Endothelial cell of umbilical vein (primary cell): Measurements from ENCODE around the gene HECTD1. TPM values are rescaled to one million over a fixed set of nuclear protein-coding genes. Genes with fewer than 3 reads are reported as not detected.

Source experiments
- BruUV-seq: library from RNA; stranded (reverse); fragments of 400-500 nt; replicated peaks from 2 replicates; lab custom pipeline; 2021; lab: Mats Ljungman, UMichigan
- CTCF ChIA-PET: fragments of 300-600, 350-600 bp; sonication (Branson Sonifier 250); formaldehyde crosslinking; loops from one replicate; lab custom pipeline; 2021; ENCODE audit warnings: antibody characterized with exemption, inconsistent platforms; lab: Charles Lee
- POLR2A ChIA-PET: fragments of 300-600, 350-600 bp; sonication (Branson Sonifier 250); formaldehyde crosslinking; loops from one replicate; lab custom pipeline; 2021; ENCODE audit warnings: antibody characterized with exemption, inconsistent platforms; lab: Charles Lee
- DNase-seq: peaks from one replicate; pipeline ENCODE4 v3.0.0-alpha.2; 2011; ENCODE audit warnings: low read depth, low spot score
- FAIRE-seq: peaks from 2 replicates; lab custom pipeline; 2011; peaks lifted over from hg19 to GRCh38; lab: Jason Lieb, UNC
- H2AFZ ChIP-seq: 2 replicates; pipeline ENCODE4 v1.6.0; 2012; ENCODE audit warnings: low read depth, low read length, control low read depth, inconsistent platforms
- H3K27ac ChIP-seq: 2 replicates; pipeline ENCODE4 v1.5.1; 2011; ENCODE audit warnings: low read depth, mild to moderate bottlenecking, control low read depth, low read length, moderate library complexity; ENCODE audit not compliant: insufficient read depth
- H3K27me3 ChIP-seq, 2 experiments: 2 replicates each; pipeline versions ENCODE4 v1.6.0 to v1.6.1; 2011; ENCODE audit warnings: low read length in 2 of 2, mixed read lengths in 1 of 2; ENCODE audit not compliant: control insufficient read depth in 2 of 2, insufficient read depth in 2 of 2
- H3K36me3 ChIP-seq, 2 experiments: 2 replicates in 1 of 2; 3 replicates in 1 of 2; pipeline ENCODE4 v1.5.1; 2011; ENCODE audit warnings: low read length in 2 of 2, mild to moderate bottlenecking in 1 of 2, moderate library complexity in 1 of 2; ENCODE audit not compliant: control insufficient read depth in 2 of 2, insufficient read depth in 2 of 2; ENCODE audit errors: extremely low read depth in 1 of 2
- H3K4me1 ChIP-seq: 3 replicates; pipeline ENCODE4 v1.5.1; 2011; ENCODE audit warnings: mild to moderate bottlenecking, low read length; ENCODE audit not compliant: control insufficient read depth, insufficient read depth; ENCODE audit errors: extremely low read depth
- H3K4me2 ChIP-seq: 2 replicates; pipeline ENCODE4 v1.6.1; 2011; ENCODE audit warnings: low read length, control low read depth, mixed read lengths; ENCODE audit not compliant: insufficient read depth
- H3K4me3 ChIP-seq, 3 experiments: fragments of 200-600 bp in 1 of 3; sonication (generic), shearing (Covaris generic) in 1 of 3; replicated peaks in 1 of 3; 2 replicates each; pipeline ENCODE4 v1.5.1; 2011 to 2016; ENCODE audit warnings: control low read depth in 3 of 3, low read length in 3 of 3, mild to moderate bottlenecking in 2 of 3, inconsistent platforms in 1 of 3, low read depth in 1 of 3, moderate library complexity in 1 of 3; ENCODE audit not compliant: insufficient read depth in 1 of 3
- H3K79me2 ChIP-seq: 2 replicates; pipeline ENCODE4 v1.6.0; 2012; ENCODE audit warnings: low read length, inconsistent platforms; ENCODE audit not compliant: control insufficient read depth, insufficient read depth
- H3K9ac ChIP-seq: replicated peaks from 2 replicates; pipeline ENCODE3; 2011; ENCODE audit warnings: low read length, control low read depth; ENCODE audit not compliant: insufficient read depth; ENCODE audit errors: extremely low read depth
- H3K9me1 ChIP-seq: replicated peaks from 3 replicates; pipeline ENCODE4 v1.6.0; 2011; ENCODE audit warnings: mild to moderate bottlenecking, low read length; ENCODE audit not compliant: control insufficient read depth, insufficient read depth; ENCODE audit errors: extremely low read depth
- H3K9me3 ChIP-seq: replicated peaks from 2 replicates; pipeline ENCODE4 v1.5.1; 2012; ENCODE audit warnings: low read length, inconsistent platforms; ENCODE audit not compliant: control insufficient read depth, insufficient read depth
- H4K20me1 ChIP-seq: replicated peaks from 2 replicates; pipeline ENCODE3; 2011; ENCODE audit warnings: mild to moderate bottlenecking, low read length; ENCODE audit not compliant: control insufficient read depth, insufficient read depth; ENCODE audit errors: extremely low read depth
- FOS ChIP-seq: IDR thresholded peaks from 2 replicates; pipeline ENCODE4 v1.6.1; 2011; ENCODE audit warnings: mild to moderate bottlenecking, low read length, moderate library complexity, borderline replicate concordance; ENCODE audit not compliant: insufficient read depth
- MAX ChIP-seq: IDR thresholded peaks from 2 replicates; pipeline ENCODE4 v1.6.1; 2011; ENCODE audit not compliant: insufficient read depth, insufficient read length
- POLR2A ChIP-seq: IDR thresholded peaks from 2 replicates; pipeline ENCODE4 v1.6.1; 2012; ENCODE audit warnings: low read depth, mild to moderate bottlenecking, control low read depth, low read length
- POLR2AphosphoS5 ChIP-seq: IDR thresholded peaks from 2 replicates; pipeline ENCODE4 v1.6.1; 2012; ENCODE audit warnings: low read depth, mild to moderate bottlenecking, control low read depth, low read length, moderate library complexity; ENCODE audit not compliant: insufficient read depth
- dilution Hi-C: fragments of 300-500 bp; cut with MboI; formaldehyde crosslinking; loops from one replicate; pipeline ENCODE4 v1.15.0; 2019; ENCODE audit warnings: low sequenced_read_pairs; ENCODE audit not compliant: extremely low pct_ligation_motif_present
- intact Hi-C: fragments of 100-400 bp; cut with micrococcal nuclease; formaldehyde crosslinking; loops from one replicate; pipeline ENCODE4 v1.10.0; 2022
- polyA plus RNA-seq, 4 experiments: library from polyadenylated mRNA; depleted of rRNA in 3 of 4; stranded (reverse) in 3 of 4; unstranded in 1 of 4; fragments of >200 nt; gene quantifications; 2 replicates each; pipeline versions ENCODE4 v1.2.1 to v1.2.3, GENCODE V29; 2011 to 2012; ENCODE audit warnings: missing spikeins in 1 of 4
- total RNA-seq: library from RNA; stranded (reverse); gene quantifications from 2 replicates; pipeline ENCODE4 v1.2.3, GENCODE V29; 2021

The HECTD1 gene
- total and polyA plus RNA-seq, 2 donors (not counting 3 experiments of a cell fraction or from before 2014, with no cell fraction given), result 67.9 to 181 TPM

- no peak for DNase-seq
- intact Hi-C loops, result no loop called here
- CTCF ChIA-PET, result interaction anchor here (1.4 kb wide), 1 partner anchor 72 kb away, joined by 4 read pairs; no protein-coding TSS in a partner anchor
Observed at GRCh38 chr14:31060253-31060875, 147.2 kb downstream of the HECTD1 start.

GRCh38 chr14:31059152-31059924, 148.3 kb downstream of the HECTD1 start:
- Histone ChIP-seq H3K36me3 (no peaks in the 10 kb centered on the region), H3K4me1 (no peaks in the 10 kb centered on the region), H2AFZ (no peak overlapping the region), H3K4me2 (no peak overlapping the region), H3K9me3 (no peaks in the 10 kb centered on the region), H3K4me3 (no peak overlapping the region), H3K79me2 (no peaks in the 10 kb centered on the region), H3K9ac (no peak overlapping the region), H3K27ac (no peak overlapping the region), H3K27me3 (no peaks in the 10 kb centered on the region), H4K20me1 (no peaks in the 10 kb centered on the region), H3K9me1 (no peaks in the 10 kb centered on the region)
- TF ChIP-seq FOS, result no peak
- no peak for TF ChIP-seq POLR2AphosphoS5
- intact Hi-C loops, result no loop called here
- dilution Hi-C loops, result no loop called here
- FAIRE-seq (no peak), DNase-seq (no peak)
- ChIA-PET POLR2A (no interaction called here), CTCF (interaction anchor here (1.4 kb wide), 1 partner anchor 71 kb away, joined by 4 read pairs; no protein-coding TSS in a partner anchor)
- no TSS peak for BruUV-seq

More at GRCh38 chr14:31060253-31060875, 147.2 kb downstream of the HECTD1 start:
- H3K4me2 ChIP-seq, result no peak overlapping the region
- TF ChIP-seq POLR2A (no peak), MAX (no peak), POLR2AphosphoS5 (no peak)
- no peaks in the 10 kb centered on the region for H3K9me1 ChIP-seq
- no peaks in the 10 kb centered on the region for H3K27me3 ChIP-seq
- no peaks in the 10 kb centered on the region for H3K36me3 ChIP-seq
- no peak overlapping the region for H3K27ac ChIP-seq
- dilution Hi-C loops, result no loop called here
- no peaks in the 10 kb centered on the region for H3K9me3 ChIP-seq
- no peak overlapping the region for H2AFZ ChIP-seq
- H3K4me1 ChIP-seq, result no peaks in the 10 kb centered on the region
- no TSS peak for BruUV-seq
- FAIRE-seq, result no peak
- no peaks in the 10 kb centered on the region for H4K20me1 ChIP-seq
- no peak overlapping the region for H3K4me3 ChIP-seq
- H3K9ac ChIP-seq, result no peak overlapping the region
- POLR2A ChIA-PET, result no interaction called here
- H3K79me2 ChIP-seq, result no peaks in the 10 kb centered on the region
